ENCODE data around the gene EVA1C.
"Not testable (repeated sequence)": the region's sequence is repeated elsewhere in the genome, so short reads cannot be mapped to it uniquely, and the experiment has no call there.

- TF ChIP-seq CTCF, POLR2A, POLR2AphosphoS5, EP300 (IDR thresholded peaks at IDR 0.05): not testable (repeated sequence)
Observed at GRCh38 chr21:32368961-32369360, 43.5 kb upstream of the EVA1C start.

All from upper lobe of left lung (tissue), 4 donors.